Measurements from ENCODE around the gene HOXD13. TPM values are rescaled to one million over a fixed set of nuclear protein-coding genes. Genes with fewer than 3 reads are reported as not detected.

HOXD13 gene
- total RNA-seq, 2 experiments from 2014 or later, result not detected

DNA sequence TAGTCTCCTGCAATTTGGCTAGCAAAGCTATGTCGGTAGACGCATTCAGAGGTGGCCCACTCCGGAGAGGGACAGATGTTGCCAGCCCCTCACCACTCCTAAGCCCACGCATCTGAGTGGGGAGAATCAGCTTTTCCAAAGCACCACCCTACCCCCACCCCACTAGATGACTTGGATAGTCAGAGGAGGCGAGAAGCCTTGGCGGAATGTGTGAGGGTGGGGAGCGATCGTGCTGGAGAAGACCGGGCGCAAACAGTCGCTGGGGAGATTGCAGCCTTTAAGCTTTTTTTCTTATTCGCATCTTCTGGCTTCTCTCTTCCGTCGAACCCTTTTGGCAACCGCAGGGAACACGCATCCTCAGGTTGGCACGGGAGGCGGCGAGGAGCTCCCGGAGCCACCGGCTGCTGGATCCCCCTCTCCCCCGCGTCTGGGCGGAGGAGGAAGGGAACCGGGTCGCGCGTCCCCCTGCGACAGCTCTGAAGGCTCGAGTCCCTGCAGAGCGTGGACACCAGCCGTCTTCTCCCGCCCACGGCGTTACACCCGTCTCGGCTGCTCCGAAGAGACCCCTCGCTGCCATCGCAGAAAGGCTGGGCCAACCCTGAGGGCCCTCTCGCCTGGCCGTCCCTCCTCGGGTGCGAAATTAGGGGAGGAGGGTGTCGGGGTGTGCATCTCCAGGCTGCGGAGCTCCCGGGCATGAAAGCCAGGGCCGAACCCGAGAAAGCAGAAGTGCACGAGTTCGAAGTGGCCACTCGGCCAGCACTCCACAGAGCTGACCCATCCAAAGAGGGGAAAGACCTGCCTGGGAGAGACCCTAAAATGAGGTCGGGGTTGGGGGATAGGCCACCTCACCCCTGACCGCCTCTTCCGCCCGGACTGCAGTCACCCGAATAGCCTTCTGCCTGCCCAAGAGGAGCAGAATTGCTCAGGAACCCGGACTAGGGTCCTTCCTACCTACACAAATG is 20.9 kb upstream of the HOXD13 start:
- Histone ChIP-seq H3K36me3 (ENCODE audit: insufficient read depth, low read length) (no peaks in the 10 kb centered on the region), H3K9me3 (ENCODE audit: low read length) (no peaks in the 10 kb centered on the region), H3K4me3 (ENCODE audit: low read depth, low read length, poor library complexity, severe bottlenecking) (no peak overlapping the region), H3K27ac (ENCODE audit: low read depth, low read length, poor library complexity, severe bottlenecking) (no peak overlapping the region), H3K4me2 (ENCODE audit: low read length) (no peak overlapping the region), H4K20me1 (ENCODE audit: insufficient read depth, low read length) (no peaks in the 10 kb centered on the region), H2AFZ (ENCODE audit: low read length) (no peak overlapping the region), H3K4me1 (ENCODE audit: insufficient read depth, low read length, poor library complexity, severe bottlenecking) (no peaks in the 10 kb centered on the region), H3K9me2 (ENCODE audit: insufficient read depth, low read length) (no peaks in the 10 kb centered on the region), H3K79me2 (ENCODE audit: insufficient read depth, low read depth, low read length) (no peaks in the 10 kb centered on the region)
- DNase-seq (ENCODE audit: low spot score), result no peak
- no TSS peak for BruUV-seq (replicated peaks)
- POLR2A ChIA-PET, result no interaction called here
- intact Hi-C loops (cut with micrococcal nuclease; ENCODE audit: unreplicated experiment), result no loop called here
- no peak for TF ChIP-seq EZH2phosphoT487 (IDR thresholded peaks at IDR 0.05; ENCODE audit: borderline replicate concordance, low read depth, low read length)
- TF ChIP-seq, protein P1, sequence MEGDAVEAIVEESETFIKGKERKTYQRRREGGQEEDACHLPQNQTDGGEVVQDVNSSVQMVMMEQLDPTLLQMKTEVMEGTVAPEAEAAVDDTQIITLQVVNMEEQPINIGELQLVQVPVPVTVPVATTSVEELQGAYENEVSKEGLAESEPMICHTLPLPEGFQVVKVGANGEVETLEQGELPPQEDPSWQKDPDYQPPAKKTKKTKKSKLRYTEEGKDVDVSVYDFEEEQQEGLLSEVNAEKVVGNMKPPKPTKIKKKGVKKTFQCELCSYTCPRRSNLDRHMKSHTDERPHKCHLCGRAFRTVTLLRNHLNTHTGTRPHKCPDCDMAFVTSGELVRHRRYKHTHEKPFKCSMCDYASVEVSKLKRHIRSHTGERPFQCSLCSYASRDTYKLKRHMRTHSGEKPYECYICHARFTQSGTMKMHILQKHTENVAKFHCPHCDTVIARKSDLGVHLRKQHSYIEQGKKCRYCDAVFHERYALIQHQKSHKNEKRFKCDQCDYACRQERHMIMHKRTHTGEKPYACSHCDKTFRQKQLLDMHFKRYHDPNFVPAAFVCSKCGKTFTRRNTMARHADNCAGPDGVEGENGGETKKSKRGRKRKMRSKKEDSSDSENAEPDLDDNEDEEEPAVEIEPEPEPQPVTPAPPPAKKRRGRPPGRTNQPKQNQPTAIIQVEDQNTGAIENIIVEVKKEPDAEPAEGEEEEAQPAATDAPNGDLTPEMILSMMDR (conservative IDR thresholded peaks at IDR 0.05; ENCODE audit: low read length), result no peak
- CTCF ChIA-PET (ENCODE audit: unreplicated experiment), result interaction anchor here (0.5 kb wide), 1 partner anchor 650 kb away, joined by 3 read pairs; no protein-coding TSS in a partner anchor

DNA sequence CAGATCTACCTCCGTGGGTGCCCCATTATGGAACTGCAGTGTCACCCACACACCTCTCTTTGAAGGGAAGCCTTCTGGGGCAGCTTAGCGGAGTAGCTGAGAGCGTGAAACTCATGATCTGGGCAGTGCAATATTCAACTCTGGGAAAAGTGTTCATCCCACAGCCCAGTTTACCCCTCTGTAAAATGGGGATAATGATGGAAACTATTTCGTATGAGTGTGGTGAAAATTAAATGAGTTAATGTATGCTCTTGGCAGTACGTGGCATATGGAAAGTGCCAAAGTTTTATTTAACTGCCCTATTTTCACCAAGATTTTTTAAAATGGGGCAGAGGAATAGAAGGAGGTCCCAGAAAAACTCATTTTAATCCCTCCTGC is 20.2 kb upstream of the HOXD13 start:
- POLR2A ChIA-PET, result no interaction called here
- Histone ChIP-seq H3K9me2 (ENCODE audit: insufficient read depth, low read length) (no peaks in the 10 kb centered on the region), H3K27ac (ENCODE audit: low read depth, low read length, poor library complexity, severe bottlenecking) (no peak overlapping the region), H2AFZ (ENCODE audit: low read length) (no peak overlapping the region), H3K79me2 (ENCODE audit: insufficient read depth, low read depth, low read length) (no peaks in the 10 kb centered on the region), H4K20me1 (ENCODE audit: insufficient read depth, low read length) (no peaks in the 10 kb centered on the region), H3K4me1 (ENCODE audit: insufficient read depth, low read length, poor library complexity, severe bottlenecking) (no peaks in the 10 kb centered on the region), H3K4me2 (ENCODE audit: low read length) (no peak overlapping the region), H3K9me3 (ENCODE audit: low read length) (no peaks in the 10 kb centered on the region), H3K36me3 (ENCODE audit: insufficient read depth, low read length) (no peaks in the 10 kb centered on the region), H3K4me3 (ENCODE audit: low read depth, low read length, poor library complexity, severe bottlenecking) (no peak overlapping the region)
- CTCF ChIA-PET (ENCODE audit: unreplicated experiment), result interaction anchor here (0.5 kb wide), 1 partner anchor 651 kb away, joined by 3 read pairs; no protein-coding TSS in a partner anchor
- BruUV-seq (replicated peaks), result no TSS peak
- no peak for DNase-seq (ENCODE audit: low spot score)
- intact Hi-C loops (cut with micrococcal nuclease; ENCODE audit: unreplicated experiment), result no loop called here
- TF ChIP-seq EZH2phosphoT487 (IDR thresholded peaks at IDR 0.05; ENCODE audit: borderline replicate concordance, low read depth, low read length), result no peak
- TF ChIP-seq, protein P1 (conservative IDR thresholded peaks at IDR 0.05; ENCODE audit: low read length), result no peak
